GM12864 (cell line): ENCODE results near the gene NEK6.

ENCODE experiments used
- DNase-seq: peaks from one replicate; pipeline ENCODE4 v3.0.0-alpha.2; 2011; ENCODE audit warnings: low read depth
- H3K4me3 ChIP-seq: 2 replicates; pipeline ENCODE4 v1.5.1; 2011; ENCODE audit warnings: mild to moderate bottlenecking, low read depth, low read length, control low read depth
- TF ChIP-seq, protein P1 (sequence below): IDR thresholded peaks from 2 replicates; pipeline ENCODE4 v1.5.1; 2011; ENCODE audit warnings: low read depth, mild to moderate bottlenecking, moderate library complexity, low read length, control low read depth, inconsistent platforms; ENCODE audit errors: missing control alignments

Gene NEK6

DNA sequence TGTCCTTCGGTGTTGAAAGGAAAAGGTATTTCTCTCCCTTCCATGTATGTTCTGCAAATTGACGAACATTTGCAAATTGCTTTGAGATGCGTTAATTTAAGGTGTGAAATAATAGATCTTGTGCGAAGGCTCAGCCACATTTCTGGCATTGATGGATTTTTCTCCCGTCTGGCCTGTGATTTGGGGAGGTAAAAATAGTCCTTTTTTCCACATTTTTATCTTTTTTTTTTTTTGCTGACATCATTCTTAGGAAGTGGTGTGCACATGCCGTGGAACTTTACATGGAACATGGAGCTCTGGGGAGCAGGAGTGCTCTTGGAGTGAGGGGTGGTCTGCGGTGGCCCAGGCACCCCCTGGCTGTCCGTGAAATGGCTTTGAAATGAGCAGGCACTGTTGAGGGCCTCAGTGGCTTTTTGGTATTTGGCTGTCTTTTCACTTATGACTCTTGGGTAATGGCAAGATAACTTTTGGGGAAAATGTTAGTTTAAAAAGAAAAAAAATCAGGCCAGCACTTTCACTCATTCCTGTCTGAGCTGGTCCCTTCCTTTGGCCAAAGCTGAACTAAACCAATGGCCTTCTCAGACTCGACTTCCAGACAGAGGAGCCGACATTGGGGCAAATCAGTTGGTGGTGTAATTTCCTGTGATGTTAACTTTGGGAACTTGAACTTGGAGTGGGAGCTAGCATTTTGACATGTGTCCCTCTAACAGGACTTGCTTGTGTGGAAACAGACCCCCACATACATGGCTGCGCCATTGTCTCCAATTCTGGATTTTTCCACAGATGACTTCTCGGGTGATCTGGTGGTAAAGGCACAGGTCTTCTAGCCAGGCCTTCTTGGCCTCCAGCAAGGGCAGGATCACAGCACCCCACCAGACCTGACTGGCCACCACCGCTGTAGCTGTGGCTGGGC is 4.2 kb downstream of the NEK6 start:
- TF ChIP-seq, protein P1, sequence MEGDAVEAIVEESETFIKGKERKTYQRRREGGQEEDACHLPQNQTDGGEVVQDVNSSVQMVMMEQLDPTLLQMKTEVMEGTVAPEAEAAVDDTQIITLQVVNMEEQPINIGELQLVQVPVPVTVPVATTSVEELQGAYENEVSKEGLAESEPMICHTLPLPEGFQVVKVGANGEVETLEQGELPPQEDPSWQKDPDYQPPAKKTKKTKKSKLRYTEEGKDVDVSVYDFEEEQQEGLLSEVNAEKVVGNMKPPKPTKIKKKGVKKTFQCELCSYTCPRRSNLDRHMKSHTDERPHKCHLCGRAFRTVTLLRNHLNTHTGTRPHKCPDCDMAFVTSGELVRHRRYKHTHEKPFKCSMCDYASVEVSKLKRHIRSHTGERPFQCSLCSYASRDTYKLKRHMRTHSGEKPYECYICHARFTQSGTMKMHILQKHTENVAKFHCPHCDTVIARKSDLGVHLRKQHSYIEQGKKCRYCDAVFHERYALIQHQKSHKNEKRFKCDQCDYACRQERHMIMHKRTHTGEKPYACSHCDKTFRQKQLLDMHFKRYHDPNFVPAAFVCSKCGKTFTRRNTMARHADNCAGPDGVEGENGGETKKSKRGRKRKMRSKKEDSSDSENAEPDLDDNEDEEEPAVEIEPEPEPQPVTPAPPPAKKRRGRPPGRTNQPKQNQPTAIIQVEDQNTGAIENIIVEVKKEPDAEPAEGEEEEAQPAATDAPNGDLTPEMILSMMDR = no peak
- DNase-seq = no peak
- H3K4me3 ChIP-seq = peak overlapping the region; percentile 97

DNA sequence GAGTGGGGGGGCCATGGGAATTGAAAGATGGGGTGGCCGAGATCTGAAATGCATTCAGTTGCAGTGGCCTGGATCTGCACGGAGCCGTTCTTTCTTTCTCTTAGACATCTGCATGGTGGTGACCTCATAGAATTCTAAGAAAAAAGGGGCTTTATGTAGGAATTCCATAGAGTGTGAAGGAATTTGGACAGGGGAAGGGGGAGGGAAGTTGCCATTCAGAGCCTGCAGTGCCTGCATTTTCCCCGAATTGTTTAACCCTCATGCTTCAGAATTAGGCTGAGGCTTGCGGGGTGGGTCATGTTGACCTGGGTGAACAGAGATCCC is 4.9 kb downstream of the NEK6 start:
- no peak for DNase-seq
- peak overlapping the region; percentile 97 for H3K4me3 ChIP-seq
- TF ChIP-seq, protein P1 = no peak

DNA sequence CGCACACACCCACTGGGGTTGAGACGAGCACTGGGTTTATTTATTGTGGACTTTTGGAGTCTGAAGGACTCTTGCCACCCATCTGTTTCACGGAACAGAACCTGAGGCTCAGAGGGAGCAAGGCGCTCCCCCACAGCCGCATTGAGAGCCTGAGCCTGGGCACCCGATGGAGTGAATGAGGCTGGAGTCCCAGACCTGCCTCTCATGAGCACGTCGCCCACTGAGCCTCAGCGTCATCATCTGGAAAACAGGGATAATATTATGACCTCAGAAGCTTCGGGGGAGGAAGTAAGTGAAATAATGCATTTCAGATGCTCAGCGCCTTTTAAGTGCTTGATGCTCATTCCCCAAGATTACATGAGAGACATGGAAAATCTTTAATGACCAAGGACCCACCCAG is 5.5 kb downstream of the NEK6 start:
- DNase-seq = no peak
- TF ChIP-seq, protein P1 = no peak
- H3K4me3 ChIP-seq = peak overlapping the region; percentile 97

DNA sequence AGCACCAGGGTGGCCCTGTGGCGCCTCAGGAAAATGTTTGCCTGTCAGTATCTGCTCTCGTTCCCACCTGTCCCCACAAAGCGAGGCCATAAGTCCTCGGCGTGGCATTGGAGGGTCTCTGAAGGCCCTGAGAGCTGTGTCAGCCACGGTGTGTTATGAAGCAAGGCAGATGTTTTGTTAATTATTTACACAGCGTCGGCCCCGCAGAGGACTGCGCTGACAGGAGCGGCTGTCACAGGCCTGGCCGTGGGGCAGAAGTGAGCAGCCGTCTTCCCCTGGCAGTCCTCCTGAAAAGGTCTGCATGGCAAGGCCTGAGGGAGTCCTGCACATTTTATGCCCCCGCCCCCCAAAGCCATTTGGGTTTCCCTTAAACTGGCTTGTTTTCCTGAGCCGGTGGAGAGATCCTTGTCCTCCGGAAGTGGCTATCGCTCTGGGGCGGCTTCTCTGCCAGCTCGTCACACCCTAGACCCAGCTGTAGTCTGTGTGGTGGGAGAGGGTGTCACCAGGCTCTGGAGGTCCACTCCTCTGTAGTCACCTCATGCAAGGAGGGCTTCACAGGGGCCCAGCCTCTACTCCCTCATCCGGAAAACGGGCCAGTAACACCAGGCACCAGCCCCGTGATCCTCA is 6.2 kb downstream of the NEK6 start:
- H3K4me3 ChIP-seq = peak overlapping the region; percentile 97
- no peak for DNase-seq
- TF ChIP-seq, protein P1 = no peak

DNA sequence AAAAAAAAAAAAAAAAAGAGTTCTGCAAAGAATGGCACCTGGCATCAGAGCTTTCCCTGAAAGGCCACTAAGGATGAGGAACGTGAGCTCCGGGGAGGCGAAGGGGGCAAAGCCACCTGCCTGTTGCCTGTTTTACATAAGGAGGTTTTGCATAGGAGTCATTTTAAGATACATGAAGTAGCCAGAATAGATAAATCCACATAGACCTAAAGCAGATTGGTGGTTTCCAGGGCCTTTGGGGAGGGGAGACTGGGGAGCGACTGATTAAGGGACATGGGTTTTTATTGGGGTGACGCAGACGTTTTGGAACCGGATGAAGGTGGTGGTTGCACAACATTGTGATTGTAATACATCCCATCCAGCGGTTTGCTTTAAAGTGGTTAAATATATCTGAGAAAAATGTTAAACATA is 7.1 kb downstream of the NEK6 start:
- peak overlapping the region; percentile 97; the same call in 1 of the 2 replicates for H3K4me3 ChIP-seq
- DNase-seq = peak; percentile 82
- TF ChIP-seq, protein P1 = no peak

DNA sequence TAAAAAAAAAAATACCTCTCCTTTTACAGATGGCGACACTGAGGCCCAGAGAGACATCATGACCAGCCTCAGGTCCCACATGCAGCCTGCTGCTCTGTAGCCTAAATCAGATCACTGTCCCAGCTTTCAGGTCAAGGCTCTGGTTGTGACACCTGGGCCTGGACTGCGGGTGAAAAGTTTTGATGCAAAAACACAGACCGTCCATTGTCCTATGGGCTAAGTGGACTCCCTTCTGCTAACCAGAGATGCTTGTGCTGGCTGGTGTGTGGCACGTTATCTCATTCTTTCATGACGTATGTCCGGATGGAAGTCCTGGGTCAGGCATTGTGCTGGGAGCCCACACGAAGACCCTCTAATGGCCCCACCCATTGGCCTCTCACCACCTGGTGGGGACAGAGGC is 7.8 kb downstream of the NEK6 start:
- DNase-seq = no peak
- TF ChIP-seq, protein P1 = peak; percentile 12
- peak overlapping the region; percentile 24; the same call in 1 of the 2 replicates for H3K4me3 ChIP-seq
